GM18907 (cell line): ENCODE measurements around the gene RPL12.

Experiments used
- ATAC-seq: cut with Tn5 transposase; IDR thresholded peaks from one replicate; pipeline ENCODE4 v1.9.1; 2021; ENCODE audit warnings: mild to moderate bottlenecking, moderate library complexity; ENCODE audit not compliant: unreplicated experiment

The RPL12 gene

DNA sequence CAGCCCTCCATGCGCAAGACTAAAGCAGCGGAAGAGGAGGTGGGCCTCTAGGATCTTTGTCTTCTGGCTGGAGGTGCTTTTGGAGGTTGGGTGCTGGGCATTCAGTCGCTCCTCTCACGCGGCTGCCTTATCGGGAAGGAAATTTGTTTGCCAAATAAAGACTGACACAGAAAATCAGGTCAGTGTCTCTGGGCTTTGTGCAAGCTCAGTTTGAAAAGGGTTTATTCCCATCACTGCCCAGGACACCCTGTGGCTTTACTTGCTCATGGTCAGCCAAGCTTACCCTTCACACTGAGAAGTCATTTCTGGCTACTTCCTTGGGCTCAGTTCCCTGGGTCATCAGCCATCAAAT, 43.7 kb downstream of the RPL12 start:
- ATAC-seq, result no peak

DNA sequence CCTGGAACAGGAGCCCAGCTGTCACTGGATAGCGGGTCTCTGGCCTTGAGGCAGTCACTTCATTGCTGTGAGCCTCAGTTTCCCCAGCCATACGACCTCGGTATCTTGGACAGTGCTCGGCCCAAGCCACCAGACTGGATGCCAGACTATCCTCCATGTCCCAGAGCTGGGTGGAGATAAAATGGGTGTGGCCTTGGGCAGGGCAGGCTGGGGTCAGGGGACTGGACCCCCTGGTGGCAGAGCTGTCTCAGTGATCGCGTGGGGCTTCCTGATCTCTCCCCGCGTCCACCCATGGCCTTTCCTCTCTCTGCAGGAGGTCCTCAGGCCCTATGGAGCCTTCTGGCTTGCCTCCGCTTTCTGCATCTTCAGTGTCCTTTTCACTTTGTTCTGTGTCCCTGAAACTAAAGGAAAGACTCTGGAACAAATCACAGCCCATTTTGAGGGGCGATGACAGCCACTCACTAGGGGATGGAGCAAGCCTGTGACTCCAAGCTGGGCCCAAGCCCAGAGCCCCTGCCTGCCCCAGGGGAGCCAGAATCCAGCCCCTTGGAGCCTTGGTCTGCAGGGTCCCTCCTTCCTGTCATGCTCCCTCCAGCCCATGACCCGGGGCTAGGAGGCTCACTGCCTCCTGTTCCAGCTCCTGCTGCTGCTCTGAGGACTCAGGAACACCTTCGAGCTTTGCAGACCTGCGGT, 44.3 kb downstream of the RPL12 start:
- no peak for ATAC-seq

DNA sequence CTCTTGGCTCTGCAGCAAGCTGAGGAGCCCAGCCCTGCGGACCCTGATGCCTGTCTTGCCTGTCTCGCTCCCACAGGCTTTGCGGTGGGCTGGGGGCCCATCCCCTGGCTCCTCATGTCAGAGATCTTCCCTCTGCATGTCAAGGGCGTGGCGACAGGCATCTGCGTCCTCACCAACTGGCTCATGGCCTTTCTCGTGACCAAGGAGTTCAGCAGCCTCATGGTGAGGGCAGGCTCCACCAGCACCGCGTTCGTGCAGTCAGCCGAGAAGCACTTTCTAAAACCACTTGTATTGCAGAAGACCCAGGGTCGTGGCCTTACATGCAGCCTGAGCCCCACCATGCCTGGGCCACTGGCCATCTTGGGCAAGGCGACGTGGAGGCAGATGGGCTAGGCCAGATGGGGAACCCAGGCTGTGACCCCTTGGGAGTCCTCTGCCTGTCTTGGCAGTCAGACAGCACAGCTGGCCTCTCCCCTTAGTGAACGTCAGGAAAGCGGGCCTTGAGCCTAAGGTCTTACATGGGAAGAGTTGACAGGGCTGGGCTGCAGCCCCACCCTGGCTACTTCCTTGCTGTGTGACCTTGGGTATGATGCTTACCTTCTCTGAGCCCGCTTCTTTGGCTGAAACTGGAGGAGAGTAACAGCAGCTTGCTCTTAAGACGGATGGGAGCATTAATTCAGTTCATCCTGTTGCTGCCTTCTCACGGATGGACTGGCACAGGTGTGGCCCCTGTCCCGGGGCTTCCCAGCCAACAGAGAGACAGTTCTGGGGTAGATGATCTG, 45.7 kb downstream of the RPL12 start:
- ATAC-seq, result no peak

GRCh38 chr9:127404631-127405030, 46.6 kb downstream of the RPL12 start:
- no peak for ATAC-seq

DNA sequence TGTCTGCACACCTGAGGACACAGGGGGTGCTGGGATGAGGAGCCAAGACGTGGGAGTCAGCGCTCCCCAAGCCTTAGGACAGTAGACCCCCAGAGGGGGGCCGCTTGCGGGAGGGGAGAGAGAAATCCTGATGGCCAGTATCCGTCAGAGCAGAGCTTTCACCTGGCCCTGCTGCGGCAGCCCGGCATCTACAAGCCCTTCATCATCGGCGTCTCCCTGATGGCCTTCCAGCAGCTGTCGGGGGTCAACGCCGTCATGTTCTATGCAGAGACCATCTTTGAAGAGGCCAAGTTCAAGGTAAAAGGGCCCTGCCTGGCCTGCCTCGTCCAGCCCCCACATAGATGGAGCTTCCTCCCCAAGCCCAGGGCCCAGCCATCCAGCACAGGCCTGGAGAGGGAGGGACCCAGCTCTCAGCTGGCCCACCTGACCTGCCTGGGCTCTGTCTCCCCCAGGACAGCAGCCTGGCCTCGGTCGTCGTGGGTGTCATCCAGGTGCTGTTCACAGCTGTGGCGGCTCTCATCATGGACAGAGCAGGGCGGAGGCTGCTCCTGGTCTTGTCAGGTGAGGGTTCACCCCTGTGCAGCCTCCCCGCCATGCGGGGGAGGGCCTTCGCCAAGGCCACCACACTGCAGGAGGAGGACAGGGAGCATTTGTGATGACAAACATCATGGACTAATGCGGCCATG, 47.6 kb downstream of the RPL12 start:
- ATAC-seq, result no peak

- ATAC-seq, result no peak
These were observed 48.7 kb downstream of the RPL12 start for GRCh38 chr9:127402401-127403090.

DNA sequence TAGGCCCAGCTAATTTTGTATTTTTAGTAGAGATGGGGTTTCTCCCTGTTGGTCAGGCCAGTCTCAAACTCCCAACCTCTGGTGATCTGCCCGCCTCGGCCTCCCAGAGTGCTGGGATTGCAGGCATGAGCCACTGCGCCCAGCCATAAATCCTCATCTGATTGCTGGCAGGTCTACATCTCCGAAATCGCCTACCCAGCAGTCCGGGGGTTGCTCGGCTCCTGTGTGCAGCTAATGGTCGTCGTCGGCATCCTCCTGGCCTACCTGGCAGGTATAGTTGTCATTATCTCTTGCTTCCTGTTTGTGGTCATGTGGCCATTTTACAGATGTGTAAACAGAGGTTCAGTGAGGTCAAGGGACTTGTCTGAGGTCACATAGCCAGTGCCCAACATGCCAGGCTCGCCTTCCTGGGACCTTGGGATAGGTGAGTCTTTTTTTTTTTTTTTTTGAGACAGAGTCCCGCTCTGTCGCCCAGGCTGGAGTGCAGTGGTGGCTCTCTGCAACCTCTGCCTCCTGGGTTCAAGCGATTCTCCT, 51.4 kb downstream of the RPL12 start:
- no peak for ATAC-seq

- ATAC-seq, result no peak
These were observed 52.3 kb downstream of the RPL12 start for GRCh38 chr9:127398715-127399400.

- no peak for ATAC-seq
These were observed 52.9 kb downstream of the RPL12 start for GRCh38 chr9:127398275-127398647.
